Caco-2 (cell line): ENCODE measurements around the gene PRSS38. TPM values are rescaled to one million over a fixed set of nuclear protein-coding genes. Genes with fewer than 3 reads are reported as not detected.

Experiments used
- BruUV-seq: library from RNA; stranded (reverse); fragments of 400-500 nt; replicated peaks from 2 replicates; lab custom pipeline; 2021; lab: Mats Ljungman, UMichigan
- CTCF ChIA-PET: fragments of 300-600 bp; sonication (Branson Sonifier 250); formaldehyde crosslinking; loops from one replicate; lab custom pipeline; 2022; ENCODE audit warnings: antibody characterized with exemption; lab: Charles Lee
- POLR2A ChIA-PET: fragments of 300-600 bp; sonication (Branson Sonifier 250); formaldehyde crosslinking; loops from one replicate; lab custom pipeline; 2022; ENCODE audit warnings: antibody characterized with exemption; lab: Charles Lee
- DNase-seq, 2 experiments: peaks; one replicate each; pipeline versions ENCODE4 v3.0.0 to v3.0.0-alpha.2; 2020 to 2022
- H3K27me3 ChIP-seq: replicated peaks from 2 replicates; pipeline ENCODE4 v1.6.0; 2011; ENCODE audit warnings: low read length; ENCODE audit not compliant: control insufficient read depth, insufficient read depth
- H3K36me3 ChIP-seq: 2 replicates; pipeline ENCODE4 v1.5.1; 2011; ENCODE audit warnings: low read length; ENCODE audit not compliant: control insufficient read depth, insufficient read depth
- H3K4me1 ChIP-seq: fragments of 250-450 bp; sonication (Bioruptor Pico); 2 replicates; pipeline ENCODE4 v1.5.1; 2020; ENCODE audit warnings: mild to moderate bottlenecking
- H3K4me3 ChIP-seq: 2 replicates; pipeline ENCODE4 v1.5.1; 2011; ENCODE audit warnings: low read depth, mild to moderate bottlenecking, control low read depth, low read length
- H3K9me3 ChIP-seq: fragments of 250-450 bp; sonication (Bioruptor Pico); 2 replicates; pipeline ENCODE4 v1.5.1; 2020; ENCODE audit warnings: mild to moderate bottlenecking, moderate library complexity
- H3K27ac Mint-ChIP-seq: one replicate; pipeline ENCODE4 v1.8.0; 2022; ENCODE audit warnings: mixed read lengths; ENCODE audit not compliant: unreplicated experiment
- H3K27me3 Mint-ChIP-seq: one replicate; pipeline ENCODE4 v1.8.0; 2022; ENCODE audit warnings: mixed read lengths; ENCODE audit not compliant: insufficient read depth, unreplicated experiment
- H3K36me3 Mint-ChIP-seq: one replicate; pipeline ENCODE4 v1.8.0; 2022; ENCODE audit warnings: mild to moderate bottlenecking, mixed read lengths; ENCODE audit not compliant: insufficient read depth, unreplicated experiment
- H3K4me1 Mint-ChIP-seq: one replicate; pipeline ENCODE4 v1.8.0; 2022; ENCODE audit warnings: low read depth, mixed read lengths; ENCODE audit not compliant: unreplicated experiment
- H3K4me3 Mint-ChIP-seq: one replicate; pipeline ENCODE4 v1.8.0; 2022; ENCODE audit warnings: mild to moderate bottlenecking, moderate library complexity, mixed read lengths; ENCODE audit not compliant: unreplicated experiment
- H3K9me3 Mint-ChIP-seq: one replicate; pipeline ENCODE4 v1.8.0; 2022; ENCODE audit warnings: mixed read lengths; ENCODE audit not compliant: unreplicated experiment
- intact Hi-C: fragments of 100-400 bp; cut with micrococcal nuclease; formaldehyde crosslinking; loops from one replicate; pipeline ENCODE4 v1.10.0; 2022; ENCODE audit not compliant: unreplicated experiment
- total RNA-seq: library from RNA; stranded (reverse); gene quantifications from 2 replicates; pipeline ENCODE4 v1.2.3, GENCODE V29; 2022
- TF ChIP-seq, protein P1 (sequence below), 2 experiments: fragments of 200-600 bp in 1 of 2; IDR thresholded peaks; 1 replicate in 1 of 2; 2 replicates in 1 of 2; pipeline versions ENCODE4 v1.5.1 to v1.8.0; 2011 to 2022; ENCODE audit warnings: antibody characterized with exemption in 1 of 2, control low read depth in 1 of 2, inconsistent platforms in 1 of 2, low read depth in 1 of 2, low read length in 1 of 2, mild to moderate bottlenecking in 1 of 2, moderate library complexity in 1 of 2; ENCODE audit not compliant: insufficient read depth in 1 of 2, severe bottlenecking in 1 of 2, unreplicated experiment in 1 of 2

PRSS38 gene
- total RNA-seq, 1 experiment from 2014 or later: not detected

DNA sequence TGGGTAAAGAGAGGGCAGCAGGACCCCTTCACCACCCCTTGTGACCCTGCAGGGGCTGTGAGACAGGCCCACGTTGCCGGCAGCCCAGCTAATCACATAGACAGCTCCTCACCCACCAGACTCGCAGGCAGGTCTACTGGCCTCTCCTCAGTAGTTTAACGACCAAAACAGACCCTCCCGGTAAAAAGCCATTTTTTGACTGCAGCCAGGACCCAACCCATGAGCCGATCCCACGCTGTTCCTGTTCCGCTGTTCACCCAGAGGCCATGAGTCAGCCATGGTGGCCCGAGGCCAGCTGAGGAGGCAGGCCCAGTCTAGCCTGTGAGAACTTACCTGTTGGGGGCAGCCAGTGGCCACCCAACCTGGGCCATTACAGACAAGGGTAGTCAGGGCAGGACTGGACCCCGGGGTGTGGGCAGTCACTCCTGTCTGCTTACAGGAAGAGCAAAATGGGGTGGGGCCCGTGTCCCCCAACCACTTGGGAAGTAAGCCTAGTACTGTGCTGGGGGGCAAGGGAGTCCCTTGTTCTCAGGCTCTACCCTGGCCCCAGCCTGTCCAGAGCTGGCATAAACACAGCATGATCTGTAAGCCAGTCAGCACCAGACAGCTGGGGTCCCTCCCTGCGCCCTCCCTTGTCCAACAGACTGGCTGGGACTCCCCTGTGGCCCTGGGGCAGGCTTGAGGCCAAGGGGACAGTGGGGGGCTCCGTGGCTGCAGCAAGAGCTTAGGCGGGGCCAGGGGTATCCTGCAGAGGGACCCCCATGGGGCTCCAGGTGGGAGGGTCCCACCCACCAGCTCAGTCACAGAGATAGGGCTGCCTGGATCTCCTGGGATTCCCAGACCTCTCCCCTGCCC, 70.4 kb downstream of the PRSS38 start:
- H3K9me3 ChIP-seq: no peaks in the 10 kb centered on the region
- H3K36me3 ChIP-seq: no peaks in the 10 kb centered on the region
- Mint-ChIP-seq H3K4me1 (no peaks in the 10 kb centered on the region), H3K27ac (no peak overlapping the region), H3K4me3 (no peak overlapping the region), H3K36me3 (no peaks in the 10 kb centered on the region), H3K9me3 (no peaks in the 10 kb centered on the region), H3K27me3 (no peaks in the 10 kb centered on the region)
- ChIA-PET POLR2A (no interaction called here), CTCF (no interaction called here)
- no peaks in the 10 kb centered on the region for H3K27me3 ChIP-seq
- TF ChIP-seq, protein P1, sequence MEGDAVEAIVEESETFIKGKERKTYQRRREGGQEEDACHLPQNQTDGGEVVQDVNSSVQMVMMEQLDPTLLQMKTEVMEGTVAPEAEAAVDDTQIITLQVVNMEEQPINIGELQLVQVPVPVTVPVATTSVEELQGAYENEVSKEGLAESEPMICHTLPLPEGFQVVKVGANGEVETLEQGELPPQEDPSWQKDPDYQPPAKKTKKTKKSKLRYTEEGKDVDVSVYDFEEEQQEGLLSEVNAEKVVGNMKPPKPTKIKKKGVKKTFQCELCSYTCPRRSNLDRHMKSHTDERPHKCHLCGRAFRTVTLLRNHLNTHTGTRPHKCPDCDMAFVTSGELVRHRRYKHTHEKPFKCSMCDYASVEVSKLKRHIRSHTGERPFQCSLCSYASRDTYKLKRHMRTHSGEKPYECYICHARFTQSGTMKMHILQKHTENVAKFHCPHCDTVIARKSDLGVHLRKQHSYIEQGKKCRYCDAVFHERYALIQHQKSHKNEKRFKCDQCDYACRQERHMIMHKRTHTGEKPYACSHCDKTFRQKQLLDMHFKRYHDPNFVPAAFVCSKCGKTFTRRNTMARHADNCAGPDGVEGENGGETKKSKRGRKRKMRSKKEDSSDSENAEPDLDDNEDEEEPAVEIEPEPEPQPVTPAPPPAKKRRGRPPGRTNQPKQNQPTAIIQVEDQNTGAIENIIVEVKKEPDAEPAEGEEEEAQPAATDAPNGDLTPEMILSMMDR (IDR thresholded peaks at IDR 0.05; ENCODE audit: insufficient read depth in 1 of 2, low read depth in 1 of 2, low read length in 1 of 2, severe bottlenecking in 1 of 2, unreplicated experiment in 1 of 2): no peak
- intact Hi-C loops: no loop called here
- peak in 1 of 2 experiments; percentile 34 for DNase-seq
- no TSS peak for BruUV-seq
- H3K4me1 ChIP-seq: no peaks in the 10 kb centered on the region
- H3K4me3 ChIP-seq: no peak overlapping the region

DNA sequence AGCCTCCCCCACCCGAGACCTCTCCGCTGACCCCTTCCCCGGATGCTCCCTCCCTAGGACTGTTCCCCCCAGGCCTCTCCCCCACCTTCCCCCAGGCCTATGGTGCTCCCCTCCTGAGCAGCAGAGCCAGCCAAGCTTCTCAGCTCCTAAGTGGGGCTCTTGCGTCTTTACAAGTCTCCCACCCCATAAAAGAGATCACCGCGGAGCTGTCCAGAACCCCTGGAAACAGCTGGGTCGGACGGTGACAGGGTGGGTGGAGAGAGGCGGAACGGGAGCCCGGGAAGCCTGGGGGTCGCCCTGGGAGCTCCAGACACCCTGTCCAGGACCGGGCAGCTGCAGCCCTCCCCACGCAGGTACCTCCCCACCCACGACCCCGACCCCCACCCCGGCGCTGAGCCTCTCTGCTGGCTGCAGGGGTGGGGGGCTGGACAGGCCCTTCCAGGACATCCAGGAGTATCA, 71.1 kb downstream of the PRSS38 start:
- Histone ChIP-seq H3K36me3 (no peaks in the 10 kb centered on the region), H3K27me3 (no peaks in the 10 kb centered on the region), H3K4me1 (peaks cover 1% of the 10 kb centered on the region; the same call in 1 of the 2 replicates), H3K9me3 (no peaks in the 10 kb centered on the region), H3K4me3 (no peak overlapping the region)
- Mint-ChIP-seq H3K9me3 (no peaks in the 10 kb centered on the region), H3K27me3 (no peaks in the 10 kb centered on the region), H3K4me3 (no peak overlapping the region), H3K4me1 (no peaks in the 10 kb centered on the region), H3K36me3 (no peaks in the 10 kb centered on the region), H3K27ac (no peak overlapping the region)
- DNase-seq: peak in 1 of 2 experiments; percentile 29
- intact Hi-C loops: no loop called here
- CTCF ChIA-PET: no interaction called here
- TF ChIP-seq, protein P1 (IDR thresholded peaks at IDR 0.05; ENCODE audit: insufficient read depth in 1 of 2, low read depth in 1 of 2, low read length in 1 of 2, severe bottlenecking in 1 of 2, unreplicated experiment in 1 of 2): no peak
- no TSS peak for BruUV-seq
- POLR2A ChIA-PET: no interaction called here

DNA sequence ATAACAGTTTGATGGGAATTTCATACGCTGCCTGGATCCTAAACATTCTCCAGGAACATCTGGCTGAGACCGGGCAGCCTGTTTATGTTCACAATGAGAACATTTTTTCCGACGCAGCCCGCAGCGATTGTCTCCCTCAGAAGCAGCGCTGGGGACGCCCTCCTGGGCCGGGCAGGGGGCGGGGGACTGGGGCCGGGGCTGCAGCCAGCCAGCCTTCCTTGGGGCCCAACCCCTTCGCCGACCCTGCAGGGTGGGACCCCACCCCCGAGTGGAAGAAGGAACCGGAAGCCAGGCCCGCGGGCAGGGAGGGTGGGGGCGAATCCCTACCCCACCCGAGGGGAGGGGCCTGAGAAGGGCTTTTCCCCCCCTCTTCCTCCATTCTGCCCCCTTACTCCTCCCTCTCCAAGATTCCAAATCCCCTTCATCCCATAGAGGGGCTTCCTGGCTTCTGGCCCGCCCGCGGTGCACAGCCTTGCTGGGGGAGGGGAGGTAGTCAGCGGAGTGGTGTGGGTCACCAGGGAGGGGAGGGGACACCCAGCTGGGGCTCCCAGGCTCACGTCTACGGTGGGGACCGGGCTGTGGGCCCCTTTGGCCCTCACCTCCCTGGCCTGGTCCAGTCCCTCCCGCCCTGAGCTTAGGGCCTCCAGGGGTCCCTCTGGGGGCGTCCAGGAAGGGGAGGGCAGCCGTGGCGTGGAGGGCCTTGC, 71.7 kb downstream of the PRSS38 start:
- Mint-ChIP-seq H3K4me1 (no peaks in the 10 kb centered on the region), H3K36me3 (no peaks in the 10 kb centered on the region), H3K27ac (no peak overlapping the region), H3K27me3 (no peaks in the 10 kb centered on the region), H3K9me3 (no peaks in the 10 kb centered on the region), H3K4me3 (no peak overlapping the region)
- Histone ChIP-seq H3K9me3 (no peaks in the 10 kb centered on the region), H3K27me3 (no peaks in the 10 kb centered on the region), H3K4me3 (no peak overlapping the region), H3K4me1 (peaks cover 7% of the 10 kb centered on the region), H3K36me3 (no peaks in the 10 kb centered on the region)
- intact Hi-C loops: no loop called here
- POLR2A ChIA-PET: no interaction called here
- CTCF ChIA-PET: no interaction called here
- DNase-seq: peak in 1 of 2 experiments; percentile 26
- TF ChIP-seq, protein P1 (IDR thresholded peaks at IDR 0.05; ENCODE audit: insufficient read depth in 1 of 2, low read depth in 1 of 2, low read length in 1 of 2, severe bottlenecking in 1 of 2, unreplicated experiment in 1 of 2): no peak
- no TSS peak for BruUV-seq
